ENCODE data around the gene PCSK1.
"Not testable (repeated sequence)": the region's sequence is repeated elsewhere in the genome, so short reads cannot be mapped to it uniquely, and the experiment has no call there.

PCSK1 gene

DNA sequence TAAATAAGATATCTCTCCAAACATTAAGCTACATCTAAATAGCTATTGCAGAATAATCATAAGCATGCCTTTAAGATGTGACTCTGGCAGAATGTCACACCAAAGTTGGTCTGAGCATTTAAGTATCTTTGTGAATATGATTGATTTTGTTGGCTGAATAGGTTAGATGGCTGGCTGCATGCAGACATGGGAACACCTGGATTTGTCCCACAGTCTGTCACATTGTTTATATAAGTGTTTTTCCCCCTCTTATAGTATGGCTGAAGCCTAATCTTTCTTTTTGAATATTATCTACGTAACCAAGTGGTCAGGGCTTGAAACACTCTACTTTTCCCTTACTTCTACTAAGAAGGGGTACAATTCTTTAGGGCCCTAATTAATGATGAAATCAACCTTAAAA lies 36.2 kb downstream of the PCSK1 start:
- Histone ChIP-seq H3K36me3 (ENCODE audit: control insufficient read depth, low read length) (no peaks in the 10 kb centered on the region), H3K9me3 (ENCODE audit: control insufficient read depth, insufficient read depth, low read length) (no peaks in the 10 kb centered on the region), H3K79me2 (ENCODE audit: control insufficient read depth, low read length) (no peaks in the 10 kb centered on the region), H3K4me3 (ENCODE audit: low read length) (no peak overlapping the region), H3K9me2 (replicated peaks; ENCODE audit: control insufficient read depth, low read length) (no peaks in the 10 kb centered on the region), H3K27ac (ENCODE audit: low read depth, low read length) (no peak overlapping the region), H3F3A (ENCODE audit: control insufficient read depth, insufficient read depth) (no peaks in the 10 kb centered on the region), H3K4me2 (ENCODE audit: low read length) (no peak overlapping the region), H4K20me1 (ENCODE audit: control insufficient read depth, insufficient read depth, low read depth, low read length) (no peaks in the 10 kb centered on the region), H3K27me3 (ENCODE audit: control insufficient read depth, low read length) (no peaks in the 10 kb centered on the region), H3K4me1 (ENCODE audit: control insufficient read depth, low read length) (no peaks in the 10 kb centered on the region)
- no peak for TF ChIP-seq EZH2phosphoT487 (IDR thresholded peaks at IDR 0.05; ENCODE audit: borderline replicate concordance, low read length)
- TF ChIP-seq, protein P1, sequence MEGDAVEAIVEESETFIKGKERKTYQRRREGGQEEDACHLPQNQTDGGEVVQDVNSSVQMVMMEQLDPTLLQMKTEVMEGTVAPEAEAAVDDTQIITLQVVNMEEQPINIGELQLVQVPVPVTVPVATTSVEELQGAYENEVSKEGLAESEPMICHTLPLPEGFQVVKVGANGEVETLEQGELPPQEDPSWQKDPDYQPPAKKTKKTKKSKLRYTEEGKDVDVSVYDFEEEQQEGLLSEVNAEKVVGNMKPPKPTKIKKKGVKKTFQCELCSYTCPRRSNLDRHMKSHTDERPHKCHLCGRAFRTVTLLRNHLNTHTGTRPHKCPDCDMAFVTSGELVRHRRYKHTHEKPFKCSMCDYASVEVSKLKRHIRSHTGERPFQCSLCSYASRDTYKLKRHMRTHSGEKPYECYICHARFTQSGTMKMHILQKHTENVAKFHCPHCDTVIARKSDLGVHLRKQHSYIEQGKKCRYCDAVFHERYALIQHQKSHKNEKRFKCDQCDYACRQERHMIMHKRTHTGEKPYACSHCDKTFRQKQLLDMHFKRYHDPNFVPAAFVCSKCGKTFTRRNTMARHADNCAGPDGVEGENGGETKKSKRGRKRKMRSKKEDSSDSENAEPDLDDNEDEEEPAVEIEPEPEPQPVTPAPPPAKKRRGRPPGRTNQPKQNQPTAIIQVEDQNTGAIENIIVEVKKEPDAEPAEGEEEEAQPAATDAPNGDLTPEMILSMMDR (IDR thresholded peaks at IDR 0.05; ENCODE audit: low read depth, low read length, poor library complexity, severe bottlenecking) = no peak

DNA sequence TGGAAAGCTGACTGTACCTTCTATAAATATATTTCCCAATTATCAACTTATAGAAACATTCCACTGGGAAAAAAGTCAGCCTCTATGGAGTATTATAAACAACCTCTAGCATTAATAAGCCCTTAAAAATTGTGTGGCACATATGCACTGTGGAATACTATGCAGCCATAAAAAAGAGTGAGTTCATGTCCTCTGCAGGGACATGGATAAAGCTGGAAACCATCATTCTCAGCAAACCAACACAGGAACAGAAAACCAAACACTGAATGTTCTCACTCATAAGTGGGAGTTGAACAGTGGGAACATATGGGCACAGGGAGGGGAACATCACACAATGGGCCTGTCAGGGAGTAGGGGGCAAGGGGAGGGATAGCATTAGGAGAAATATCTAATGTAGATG lies 37.8 kb downstream of the PCSK1 start:
- H3K4me2 ChIP-seq (ENCODE audit: low read length); H3K36me3 ChIP-seq (ENCODE audit: control insufficient read depth, low read length); H3K79me2 ChIP-seq (ENCODE audit: control insufficient read depth, low read length); H3K4me3 ChIP-seq (ENCODE audit: low read length); H3F3A ChIP-seq (ENCODE audit: control insufficient read depth, insufficient read depth); H4K20me1 ChIP-seq (ENCODE audit: control insufficient read depth, insufficient read depth, low read depth, low read length); H3K27me3 ChIP-seq (ENCODE audit: control insufficient read depth, low read length); H3K4me1 ChIP-seq (ENCODE audit: control insufficient read depth, low read length); H3K27ac ChIP-seq (ENCODE audit: low read depth, low read length); H3K9me2 ChIP-seq (replicated peaks; ENCODE audit: control insufficient read depth, low read length); H3K9me3 ChIP-seq (ENCODE audit: control insufficient read depth, insufficient read depth, low read length): not testable (repeated sequence)

DNA sequence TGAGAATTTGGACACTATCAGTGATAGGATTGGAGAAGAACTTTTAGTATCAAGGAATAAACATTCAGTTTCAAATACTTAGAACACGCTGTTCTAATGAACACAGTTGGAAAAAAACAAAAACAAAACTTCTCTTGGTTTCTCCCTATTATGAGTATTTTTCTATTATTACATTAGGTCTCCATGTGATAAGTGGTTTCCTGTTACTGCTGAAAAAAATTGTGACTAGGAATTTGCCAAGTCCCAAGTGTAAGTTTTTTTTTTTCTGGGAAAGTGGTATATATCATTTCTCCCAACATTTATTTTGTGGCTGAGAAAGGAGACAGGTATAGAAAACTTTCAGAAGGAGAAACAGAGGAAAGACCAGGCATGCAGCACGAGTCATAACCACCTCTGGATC lies 41.1 kb downstream of the PCSK1 start:
- Histone ChIP-seq H3K27ac (ENCODE audit: low read depth, low read length) (no peak overlapping the region), H3K4me1 (ENCODE audit: control insufficient read depth, low read length) (no peaks in the 10 kb centered on the region), H3K4me2 (ENCODE audit: low read length) (no peak overlapping the region), H3K9me2 (replicated peaks; ENCODE audit: control insufficient read depth, low read length) (no peaks in the 10 kb centered on the region), H3K9me3 (ENCODE audit: control insufficient read depth, insufficient read depth, low read length) (no peaks in the 10 kb centered on the region), H4K20me1 (ENCODE audit: control insufficient read depth, insufficient read depth, low read depth, low read length) (no peaks in the 10 kb centered on the region), H3F3A (ENCODE audit: control insufficient read depth, insufficient read depth) (no peaks in the 10 kb centered on the region), H3K36me3 (ENCODE audit: control insufficient read depth, low read length) (no peaks in the 10 kb centered on the region), H3K79me2 (ENCODE audit: control insufficient read depth, low read length) (no peaks in the 10 kb centered on the region), H3K27me3 (ENCODE audit: control insufficient read depth, low read length) (no peaks in the 10 kb centered on the region), H3K4me3 (ENCODE audit: low read length) (no peak overlapping the region)
- no peak for TF ChIP-seq EZH2phosphoT487 (IDR thresholded peaks at IDR 0.05; ENCODE audit: borderline replicate concordance, low read length)
- TF ChIP-seq, protein P1 (IDR thresholded peaks at IDR 0.05; ENCODE audit: low read depth, low read length, poor library complexity, severe bottlenecking) = no peak

DNA sequence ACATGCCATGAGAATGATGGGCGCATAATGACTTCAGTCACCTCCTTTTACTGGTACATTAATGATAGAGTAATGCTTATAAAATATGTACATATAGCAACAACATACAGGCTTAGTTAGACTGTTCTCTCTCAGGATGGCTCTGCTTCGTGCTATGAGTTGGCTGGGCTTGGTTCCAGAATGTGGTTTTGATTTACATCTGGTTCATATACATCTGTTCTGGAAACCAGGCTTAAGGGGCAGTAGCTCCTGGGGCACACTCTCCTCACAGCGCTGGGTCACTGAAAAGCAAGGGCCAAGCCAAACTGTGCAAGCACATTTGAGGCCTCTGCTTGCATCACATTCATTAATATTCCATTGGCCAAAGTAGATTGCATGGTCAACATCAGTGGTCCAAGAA lies 44.9 kb downstream of the PCSK1 start:
- no peaks in the 10 kb centered on the region for H3K9me3 ChIP-seq (ENCODE audit: control insufficient read depth, insufficient read depth, low read length)
- no peaks in the 10 kb centered on the region for H4K20me1 ChIP-seq (ENCODE audit: control insufficient read depth, insufficient read depth, low read depth, low read length)
- TF ChIP-seq EZH2phosphoT487 (IDR thresholded peaks at IDR 0.05; ENCODE audit: borderline replicate concordance, low read length) = no peak
- TF ChIP-seq, protein P1 (IDR thresholded peaks at IDR 0.05; ENCODE audit: low read depth, low read length, poor library complexity, severe bottlenecking) = no peak
- no peaks in the 10 kb centered on the region for H3K9me2 ChIP-seq (replicated peaks; ENCODE audit: control insufficient read depth, low read length)
- H3K4me2 ChIP-seq (ENCODE audit: low read length) = no peak overlapping the region
- no peak overlapping the region for H3K4me3 ChIP-seq (ENCODE audit: low read length)
- no peak overlapping the region for H3K27ac ChIP-seq (ENCODE audit: low read depth, low read length)
- H3K4me1 ChIP-seq (ENCODE audit: control insufficient read depth, low read length) = no peaks in the 10 kb centered on the region
- no peaks in the 10 kb centered on the region for H3K79me2 ChIP-seq (ENCODE audit: control insufficient read depth, low read length)
- no peaks in the 10 kb centered on the region for H3F3A ChIP-seq (ENCODE audit: control insufficient read depth, insufficient read depth)
- no peaks in the 10 kb centered on the region for H3K27me3 ChIP-seq (ENCODE audit: control insufficient read depth, low read length)
- H3K36me3 ChIP-seq (ENCODE audit: control insufficient read depth, low read length) = no peaks in the 10 kb centered on the region
